GM12878 (cell line): ENCODE results near the gene NMBR. TPM values are rescaled to one million over a fixed set of nuclear protein-coding genes. Genes with fewer than 3 reads are reported as not detected.
A peak's percentile ranks its signal among the peaks of the same experiment; 100 is the strongest.

Source experiments
- ATAC-seq: fragments of 200-7000 bp; cut with Tn5 transposase; 3 replicates; pipeline ENCODE4 v1.9.1; 2020; ENCODE audit warnings: mild to moderate bottlenecking, moderate library complexity
- BruUV-seq: library from RNA; stranded (reverse); fragments of 400-500 nt; replicated peaks from 2 replicates; lab custom pipeline; 2021; lab: Mats Ljungman, UMichigan
- CTCF ChIA-PET: fragments of 300-600 bp; sonication (Branson Sonifier 250); formaldehyde crosslinking; extraction: SDS; loops from one replicate; lab custom pipeline; 2021; ENCODE audit warnings: inconsistent platforms; lab: Yijun Ruan, JAX
- POLR2A ChIA-PET: fragments of 350-600 bp; formaldehyde crosslinking; extraction: SDS; loops from one replicate; lab custom pipeline; 2021; ENCODE audit warnings: inconsistent platforms; lab: Charles Lee
- RAD21 ChIA-PET: fragments of 300-600 bp; sonication (Branson Sonifier 250); formaldehyde crosslinking; loops from one replicate; lab custom pipeline; 2023; ENCODE audit warnings: antibody characterized with exemption; ENCODE audit not compliant: unreplicated experiment; lab: Charles Lee
- SMC1A ChIA-PET: fragments of 300-600 bp; sonication (Branson Sonifier 250); formaldehyde crosslinking; loops from one replicate; lab custom pipeline; 2023; ENCODE audit not compliant: unreplicated experiment, uncharacterized antibody; lab: Charles Lee
- DNase-seq: peaks from one replicate; pipeline ENCODE4 v3.0.0-alpha.2; 2011; ENCODE audit warnings: low read depth, low spot score
- FAIRE-seq: peaks from 3 replicates; lab custom pipeline; 2011; peaks lifted over from hg19 to GRCh38; lab: Jason Lieb, UNC
- H2AFZ ChIP-seq: 2 replicates; pipeline ENCODE4 v1.6.0; 2011; ENCODE audit warnings: low read depth, low read length, control low read depth; ENCODE audit not compliant: control insufficient read depth
- H3K27ac ChIP-seq: 2 replicates; pipeline ENCODE4 v1.5.1; 2011; ENCODE audit warnings: control low read depth; ENCODE audit not compliant: control insufficient read depth, insufficient read depth
- H3K27me3 ChIP-seq, 2 experiments: replicated peaks in 1 of 2; 2 replicates each; pipeline versions ENCODE4 v1.6.0 to v1.6.1; 2011; ENCODE audit warnings: low read length in 1 of 2; ENCODE audit not compliant: control insufficient read depth in 2 of 2, insufficient read depth in 2 of 2
- H3K36me3 ChIP-seq, 2 experiments: 2 replicates each; pipeline ENCODE4 v1.5.1; 2011; ENCODE audit warnings: low read length in 1 of 2; ENCODE audit not compliant: control insufficient read depth in 2 of 2, insufficient read depth in 2 of 2
- H3K4me1 ChIP-seq: 2 replicates; pipeline ENCODE4 v1.6.1; 2011; ENCODE audit warnings: mild to moderate bottlenecking, low read length, moderate library complexity, mixed read lengths; ENCODE audit not compliant: control insufficient read depth, insufficient read depth
- H3K4me2 ChIP-seq: 2 replicates; pipeline ENCODE4 v1.6.0; 2011; ENCODE audit warnings: control low read depth; ENCODE audit not compliant: control insufficient read depth, insufficient read depth
- H3K4me3 ChIP-seq: fragments of 200-600 bp; sonication (generic); 2 replicates; pipeline ENCODE4 v1.5.1; 2016
- H3K79me2 ChIP-seq: 2 replicates; pipeline ENCODE4 v1.6.0; 2011; ENCODE audit warnings: low read length; ENCODE audit not compliant: control insufficient read depth, insufficient read depth
- H3K9ac ChIP-seq: 2 replicates; pipeline ENCODE4 v1.8.0; 2011; ENCODE audit warnings: low read length, control low read depth, mixed read lengths; ENCODE audit not compliant: control insufficient read depth, insufficient read depth
- H3K9me3 ChIP-seq: replicated peaks from 3 replicates; pipeline ENCODE4 v1.5.1; 2011; ENCODE audit warnings: mild to moderate bottlenecking, low read length; ENCODE audit not compliant: control insufficient read depth, insufficient read depth
- H4K20me1 ChIP-seq: 2 replicates; pipeline ENCODE4 v1.6.0; 2011; ENCODE audit not compliant: control insufficient read depth, insufficient read depth
- in situ Hi-C: fragments of 300-500 bp; cut with MboI; formaldehyde crosslinking; loops from 9 replicates; pipeline ENCODE4 v1.14.3; 2018; ENCODE audit warnings: mixed read lengths
- intact Hi-C: fragments of 100-400 bp; cut with micrococcal nuclease; formaldehyde crosslinking; loops from one replicate; pipeline ENCODE4 v1.14.2; 2022; ENCODE audit not compliant: unreplicated experiment
- polyA plus RNA-seq, 11 experiments: library from polyadenylated mRNA; depleted of rRNA in 4 of 11; unstranded in 6 of 11; stranded (reverse) in 5 of 11; fragments of >200 nt; fragmentation: Nextera tagmentation in 4 of 11; fragmentation: Illumina TruSeq in 1 of 11; extraction: Ambion mirVana in 4 of 11; extraction: Trizol in 1 of 11; gene quantifications; 1 replicate in 1 of 11; 2 replicates in 10 of 11; pipeline versions ENCODE4 v1.2.1 to v1.2.3, GENCODE V29; 2011 to 2016; ENCODE audit warnings: inconsistent platforms in 2 of 11, missing spikeins in 2 of 11, low read depth in 1 of 11
- total RNA-seq, 4 experiments: library from RNA; depleted of rRNA in 3 of 4; stranded (reverse); fragments of >200 nt in 3 of 4; fragmentation: Illumina TruSeq in 1 of 4; extraction: Trizol in 1 of 4; gene quantifications; 2 replicates each; pipeline versions ENCODE4 v1.2.1 to v1.2.3, GENCODE V29; 2013 to 2021
- TF ChIP-seq, protein P1 (sequence below): fragments of 450-650 bp; formaldehyde crosslinking; IDR thresholded peaks from 2 replicates; pipeline ENCODE4 v1.4.0; 2022; ENCODE audit warnings: mild to moderate bottlenecking, moderate library complexity
- TF ChIP-seq, protein P2 (sequence below), 3 experiments: IDR thresholded peaks in 2 of 3; conservative IDR thresholded peaks in 1 of 3; 2 replicates each; pipeline ENCODE4 v1.5.1; 2011; ENCODE audit warnings: low read depth in 3 of 3, low read length in 3 of 3, mild to moderate bottlenecking in 3 of 3, control low read depth in 2 of 3, moderate library complexity in 2 of 3, inconsistent platforms in 1 of 3, mixed read lengths in 1 of 3; ENCODE audit not compliant: control insufficient read depth in 2 of 3, insufficient read depth in 1 of 3; ENCODE audit errors: extremely low read depth in 1 of 3

The NMBR gene
- total and polyA plus RNA-seq, 10 of the 15 experiments (the other 5 are each of a cell fraction or from before 2014, with no cell fraction given): not detected

DNA sequence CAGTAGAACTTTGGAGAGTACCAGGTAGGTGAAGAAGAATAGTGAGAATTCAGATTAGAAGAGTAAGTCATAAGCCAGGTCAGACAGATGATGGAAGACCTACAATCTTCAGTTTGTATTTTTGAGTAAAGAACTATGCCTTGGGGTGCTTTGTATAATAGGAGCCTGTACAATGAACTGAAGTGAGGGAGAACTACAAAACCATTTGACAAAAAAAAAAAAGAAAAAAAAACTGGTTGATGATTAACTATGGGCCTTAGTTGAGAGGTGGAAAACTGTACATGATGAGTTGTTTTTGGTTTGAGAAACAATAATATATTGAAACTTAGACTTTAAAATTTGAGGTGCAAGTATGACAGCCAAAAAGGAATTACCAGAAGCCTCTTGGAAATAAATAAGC is 25.8 kb upstream of the NMBR start:
- no peak for ATAC-seq

More for the DNA sequence above, 25.8 kb upstream of the NMBR start:
- BruUV-seq: TSS peak; percentile 12
- Histone ChIP-seq H3K79me2 (no peaks in the 10 kb centered on the region), H3K4me3 (no peak overlapping the region), H3K9ac (no peak overlapping the region), H4K20me1 (no peaks in the 10 kb centered on the region), H3K9me3 (no peaks in the 10 kb centered on the region; the same call in 2 of the 3 replicates), H3K4me2 (no peak overlapping the region)
- ChIA-PET CTCF (interaction anchor here (1.5 kb wide), 1 partner anchor 35 kb away, joined by 5 read pairs; no protein-coding TSS in a partner anchor), POLR2A (no interaction called here)
- intact Hi-C loops: no loop called here
- FAIRE-seq: no peak
- TF ChIP-seq, protein P1, sequence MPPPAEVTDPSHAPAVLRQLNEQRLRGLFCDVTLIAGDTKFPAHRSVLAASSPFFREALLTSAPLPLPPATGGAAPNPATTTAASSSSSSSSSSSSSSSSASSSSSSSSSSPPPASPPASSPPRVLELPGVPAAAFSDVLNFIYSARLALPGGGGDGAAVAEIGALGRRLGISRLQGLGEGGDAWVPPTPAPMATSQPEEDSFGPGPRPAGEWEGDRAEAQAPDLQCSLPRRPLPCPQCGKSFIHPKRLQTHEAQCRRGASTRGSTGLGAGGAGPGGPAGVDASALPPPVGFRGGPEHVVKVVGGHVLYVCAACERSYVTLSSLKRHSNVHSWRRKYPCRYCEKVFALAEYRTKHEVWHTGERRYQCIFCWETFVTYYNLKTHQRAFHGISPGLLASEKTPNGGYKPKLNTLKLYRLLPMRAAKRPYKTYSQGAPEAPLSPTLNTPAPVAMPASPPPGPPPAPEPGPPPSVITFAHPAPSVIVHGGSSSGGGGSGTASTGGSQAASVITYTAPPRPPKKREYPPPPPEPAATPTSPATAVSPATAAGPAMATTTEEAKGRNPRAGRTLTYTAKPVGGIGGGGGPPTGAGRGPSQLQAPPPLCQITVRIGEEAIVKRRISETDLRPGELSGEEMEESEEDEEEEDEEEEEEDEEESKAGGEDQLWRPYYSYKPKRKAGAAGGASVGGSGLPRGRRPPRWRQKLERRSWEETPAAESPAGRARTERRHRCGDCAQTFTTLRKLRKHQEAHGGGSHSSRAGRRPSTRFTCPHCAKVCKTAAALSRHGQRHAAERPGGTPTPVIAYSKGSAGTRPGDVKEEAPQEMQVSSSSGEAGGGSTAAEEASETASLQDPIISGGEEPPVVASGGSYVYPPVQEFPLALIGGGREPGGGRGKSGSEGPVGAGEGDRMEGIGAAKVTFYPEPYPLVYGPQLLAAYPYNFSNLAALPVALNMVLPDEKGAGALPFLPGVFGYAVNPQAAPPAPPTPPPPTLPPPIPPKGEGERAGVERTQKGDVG (CRISPR knock-in tag): no peak
- TF ChIP-seq, protein P2, sequence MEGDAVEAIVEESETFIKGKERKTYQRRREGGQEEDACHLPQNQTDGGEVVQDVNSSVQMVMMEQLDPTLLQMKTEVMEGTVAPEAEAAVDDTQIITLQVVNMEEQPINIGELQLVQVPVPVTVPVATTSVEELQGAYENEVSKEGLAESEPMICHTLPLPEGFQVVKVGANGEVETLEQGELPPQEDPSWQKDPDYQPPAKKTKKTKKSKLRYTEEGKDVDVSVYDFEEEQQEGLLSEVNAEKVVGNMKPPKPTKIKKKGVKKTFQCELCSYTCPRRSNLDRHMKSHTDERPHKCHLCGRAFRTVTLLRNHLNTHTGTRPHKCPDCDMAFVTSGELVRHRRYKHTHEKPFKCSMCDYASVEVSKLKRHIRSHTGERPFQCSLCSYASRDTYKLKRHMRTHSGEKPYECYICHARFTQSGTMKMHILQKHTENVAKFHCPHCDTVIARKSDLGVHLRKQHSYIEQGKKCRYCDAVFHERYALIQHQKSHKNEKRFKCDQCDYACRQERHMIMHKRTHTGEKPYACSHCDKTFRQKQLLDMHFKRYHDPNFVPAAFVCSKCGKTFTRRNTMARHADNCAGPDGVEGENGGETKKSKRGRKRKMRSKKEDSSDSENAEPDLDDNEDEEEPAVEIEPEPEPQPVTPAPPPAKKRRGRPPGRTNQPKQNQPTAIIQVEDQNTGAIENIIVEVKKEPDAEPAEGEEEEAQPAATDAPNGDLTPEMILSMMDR (IDR thresholded peaks at IDR 0.05 in 2 of 3, conservative IDR thresholded peaks at IDR 0.05 in 1 of 3; ENCODE audit: control insufficient read depth in 2 of 3, extremely low read depth in 1 of 3, insufficient read depth in 1 of 3, low read depth in 3 of 3, low read length in 3 of 3): no peak
- TF ChIP-seq, all 136 proteins: peak for 0
- peaks cover 2 to 9% of the 10 kb centered on the region in 2 experiments; a peak in 3 of 4 replicates for H3K36me3 ChIP-seq
- H3K27ac ChIP-seq: no peak overlapping the region
- no peaks in the 10 kb centered on the region for H3K4me1 ChIP-seq
- no peak for DNase-seq
- ChIA-PET SMC1A (interaction anchor here (1.2 kb wide), 1 partner anchor 15 kb away, joined by 3 read pairs; no protein-coding TSS in a partner anchor), RAD21 (no interaction called here)
- in situ Hi-C loops: no loop called here
- no peaks in the 10 kb centered on the region for H3K27me3 ChIP-seq
- no peak overlapping the region for H2AFZ ChIP-seq
